IMR-90 (cell line): ENCODE data around the gene NEU1. TPM values are rescaled to one million over a fixed set of nuclear protein-coding genes. Genes with fewer than 3 reads are reported as not detected.

Source experiments
- ATAC-seq: fragments of 200-7000 bp; cut with Tn5 transposase; 2 replicates; pipeline ENCODE4 v1.9.1; 2020; ENCODE audit warnings: low read depth, mild to moderate bottlenecking, moderate library complexity
- BruUV-seq: library from RNA; stranded (reverse); fragments of 400-500 nt; replicated peaks from 2 replicates; lab custom pipeline; 2021; lab: Mats Ljungman, UMichigan
- CTCF ChIA-PET: fragments of 300-600 bp; formaldehyde crosslinking; extraction: SDS; loops from one replicate; lab custom pipeline; 2021; ENCODE audit warnings: antibody characterized with exemption; lab: Yijun Ruan, JAX
- POLR2A ChIA-PET: fragments of 300-600 bp; sonication (Branson Sonifier 250); formaldehyde crosslinking; loops from one replicate; lab custom pipeline; 2022; ENCODE audit warnings: antibody characterized with exemption; ENCODE audit not compliant: unreplicated experiment; lab: Charles Lee
- DNase-seq: peaks from one replicate; pipeline ENCODE4 v3.0.0; 2013
- H2AFZ ChIP-seq: replicated peaks from 2 replicates; pipeline ENCODE3; 2013; ENCODE audit warnings: low read length, mild to moderate bottlenecking; ENCODE audit not compliant: poor library complexity
- H2AK5ac ChIP-seq: 2 replicates; pipeline ENCODE4 v1.6.1; 2013; ENCODE audit warnings: low read depth, low read length, inconsistent platforms
- H2AK9ac ChIP-seq: replicated peaks from 2 replicates; pipeline ENCODE3; 2013; ENCODE audit warnings: mild to moderate bottlenecking, low read depth, low read length, moderate library complexity; ENCODE audit not compliant: poor library complexity
- H2BK120ac ChIP-seq: 2 replicates; pipeline ENCODE4 v1.6.1; 2013; ENCODE audit warnings: low read depth, low read length, inconsistent platforms
- H2BK15ac ChIP-seq: 3 replicates; pipeline ENCODE4 v1.6.1; 2013; ENCODE audit warnings: low read depth, low read length, inconsistent platforms
- H2BK20ac ChIP-seq: 2 replicates; pipeline ENCODE4 v1.6.1; 2013; ENCODE audit warnings: low read depth, mild to moderate bottlenecking, inconsistent platforms, low read length, moderate library complexity
- H2BK5ac ChIP-seq: 2 replicates; pipeline ENCODE4 v1.6.1; 2013; ENCODE audit warnings: mild to moderate bottlenecking, low read depth, low read length, inconsistent platforms; ENCODE audit not compliant: poor library complexity, severe bottlenecking
- H3K14ac ChIP-seq: replicated peaks from 2 replicates; pipeline ENCODE4 v1.6.1; 2013; ENCODE audit warnings: low read depth, low read length, inconsistent platforms
- H3K18ac ChIP-seq: 2 replicates; pipeline ENCODE4 v1.6.1; 2013; ENCODE audit warnings: low read depth, low read length, control low read depth
- H3K23ac ChIP-seq: 2 replicates; pipeline ENCODE4 v1.6.1; 2013; ENCODE audit warnings: low read depth, low read length, inconsistent platforms
- H3K27ac ChIP-seq: 2 replicates; pipeline ENCODE4 v1.5.1; 2013; ENCODE audit warnings: mild to moderate bottlenecking, control low read depth, low read length; ENCODE audit not compliant: insufficient read depth
- H3K27me3 ChIP-seq: 2 replicates; pipeline ENCODE4 v1.6.1; 2013; ENCODE audit warnings: low read length; ENCODE audit not compliant: control insufficient read depth, insufficient read depth
- H3K36me3 ChIP-seq: 2 replicates; pipeline ENCODE4 v1.6.1; 2013; ENCODE audit warnings: low read length, mixed read lengths; ENCODE audit not compliant: control insufficient read depth, insufficient read depth
- H3K4ac ChIP-seq: 2 replicates; pipeline ENCODE4 v1.6.1; 2013; ENCODE audit warnings: low read depth, low read length, inconsistent platforms
- H3K4me1 ChIP-seq: 2 replicates; pipeline ENCODE4 v1.6.1; 2013; ENCODE audit warnings: low read length, mixed read lengths; ENCODE audit not compliant: control insufficient read depth, insufficient read depth
- H3K4me2 ChIP-seq: 2 replicates; pipeline ENCODE4 v1.6.1; 2013; ENCODE audit warnings: low read depth, mild to moderate bottlenecking, control low read depth, low read length, moderate library complexity
- H3K4me3 ChIP-seq: 2 replicates; pipeline ENCODE4 v1.5.1; 2013; ENCODE audit warnings: low read depth, mild to moderate bottlenecking, control low read depth, low read length, moderate library complexity; ENCODE audit not compliant: insufficient read depth
- H3K56ac ChIP-seq: 2 replicates; pipeline ENCODE4 v1.6.1; 2013; ENCODE audit warnings: low read length, inconsistent platforms; ENCODE audit not compliant: insufficient read depth; ENCODE audit errors: extremely low read depth
- H3K79me1 ChIP-seq, 2 experiments: 2 replicates each; pipeline ENCODE4 v1.6.1; 2013; ENCODE audit warnings: low read length in 2 of 2, inconsistent platforms in 1 of 2, low read depth in 1 of 2
- H3K9ac ChIP-seq: 2 replicates; pipeline ENCODE4 v1.6.1; 2013; ENCODE audit warnings: low read depth, low read length, control low read depth
- H3K9me1 ChIP-seq: 2 replicates; pipeline ENCODE4 v1.6.1; 2013; ENCODE audit warnings: low read length, inconsistent platforms; ENCODE audit not compliant: insufficient read depth
- H3K9me3 ChIP-seq: 2 replicates; pipeline ENCODE4 v1.6.1; 2013; ENCODE audit warnings: low read length; ENCODE audit not compliant: control insufficient read depth, insufficient read depth
- H4K20me1 ChIP-seq: 2 replicates; pipeline ENCODE4 v1.6.1; 2013; ENCODE audit warnings: low read length, inconsistent platforms; ENCODE audit not compliant: insufficient read depth
- H4K5ac ChIP-seq: 2 replicates; pipeline ENCODE4 v1.6.1; 2013; ENCODE audit warnings: mild to moderate bottlenecking, low read depth, low read length, control low read depth
- H4K8ac ChIP-seq, 2 experiments: 2 replicates each; pipeline ENCODE4 v1.6.1; 2013; ENCODE audit warnings: low read depth in 2 of 2, low read length in 2 of 2, control low read depth in 1 of 2, inconsistent platforms in 1 of 2
- H4K91ac ChIP-seq: 2 replicates; pipeline ENCODE4 v1.6.1; 2013; ENCODE audit warnings: low read depth, low read length, inconsistent platforms; ENCODE audit not compliant: insufficient read depth
- BHLHE40 ChIP-seq: fragments of 150-350 bp; IDR thresholded peaks from 2 replicates; pipeline ENCODE4 v1.6.1; 2016; ENCODE audit warnings: mild to moderate bottlenecking, low read depth, low read length
- CEBPB ChIP-seq: IDR thresholded peaks from 2 replicates; pipeline ENCODE4 v1.6.1; 2012; ENCODE audit warnings: low read depth, low read length, improper control_type of control experiment
- CHD1 ChIP-seq: IDR thresholded peaks from 2 replicates; pipeline ENCODE4 v1.6.1; 2012; ENCODE audit warnings: low read depth, low read length, improper control_type of control experiment
- ELK1 ChIP-seq: fragments of 150-350 bp; IDR thresholded peaks from 2 replicates; pipeline ENCODE4 v1.6.1; 2016; ENCODE audit warnings: low read depth, mild to moderate bottlenecking, low read length, moderate library complexity, borderline replicate concordance
- FOS ChIP-seq: fragments of 150-350 bp; IDR thresholded peaks from 2 replicates; pipeline ENCODE4 v1.6.1; 2016; ENCODE audit warnings: low read depth, low read length
- MAFK ChIP-seq: IDR thresholded peaks from 2 replicates; pipeline ENCODE4 v1.6.1; 2012; ENCODE audit warnings: low read depth, low read length, improper control_type of control experiment
- MAZ ChIP-seq: IDR thresholded peaks from 2 replicates; pipeline ENCODE4 v1.6.1; 2012; ENCODE audit warnings: low read depth, mild to moderate bottlenecking, low read length, improper control_type of control experiment, moderate library complexity, borderline replicate concordance
- MXI1 ChIP-seq: IDR thresholded peaks from 2 replicates; pipeline ENCODE4 v1.6.1; 2012; ENCODE audit warnings: low read depth, mild to moderate bottlenecking, low read length, moderate library complexity, borderline replicate concordance
- NFE2L2 ChIP-seq: fragments of 150-350 bp; IDR thresholded peaks from 2 replicates; pipeline ENCODE4 v1.6.1; 2016; ENCODE audit warnings: low read depth, mild to moderate bottlenecking, low read length
- POLR2A ChIP-seq: IDR thresholded peaks from 2 replicates; pipeline ENCODE4 v1.6.1; 2012; ENCODE audit warnings: mild to moderate bottlenecking, low read depth, low read length
- RAD21 ChIP-seq: IDR thresholded peaks from 2 replicates; pipeline ENCODE4 v1.6.1; 2012; ENCODE audit warnings: low read length, improper control_type of control experiment
- RCOR1 ChIP-seq: IDR thresholded peaks from 2 replicates; pipeline ENCODE4 v1.6.1; 2012; ENCODE audit warnings: mild to moderate bottlenecking, low read length, improper control_type of control experiment; ENCODE audit not compliant: insufficient replicate concordance
- RFX5 ChIP-seq: IDR thresholded peaks from 2 replicates; pipeline ENCODE4 v1.8.0; 2012; ENCODE audit warnings: low read depth, mild to moderate bottlenecking, low read length, moderate library complexity
- SMC3 ChIP-seq: fragments of 150-350 bp; IDR thresholded peaks from 2 replicates; pipeline ENCODE4 v1.6.1; 2016; ENCODE audit warnings: low read depth, mild to moderate bottlenecking, antibody characterized with exemption, low read length, moderate library complexity
- USF2 ChIP-seq: fragments of 150-350 bp; IDR thresholded peaks from 2 replicates; pipeline ENCODE4 v1.6.1; 2017; ENCODE audit warnings: mild to moderate bottlenecking, antibody characterized with exemption, low read length, low read depth
- WGBS, 2 experiments: methylation state at CpG; one replicate each; pipeline versions ENCODE4 v1.1.5 to v1.1.7; 2013; ENCODE audit warnings: missing lambda C conversion rate in 2 of 2; ENCODE audit not compliant: insufficient read length in 1 of 2; ENCODE audit errors: extremely low coverage in 2 of 2; 5-methylcytosine and 5-hydroxymethylcytosine counted together
- dilution Hi-C: fragments of 300-500 bp; cut with HindIII; formaldehyde crosslinking; loops from one replicate; pipeline ENCODE4 v1.14.3; 2018; ENCODE audit warnings: low sequenced_read_pairs; ENCODE audit not compliant: unreplicated experiment
- in situ Hi-C: fragments of 300-500 bp; cut with MboI; formaldehyde crosslinking; loops from 3 replicates; pipeline ENCODE4 v1.14.3; 2019; ENCODE audit warnings: low sequenced_read_pairs, inconsistent platforms, mixed read lengths
- intact Hi-C: fragments of 100-400 bp; cut with micrococcal nuclease; formaldehyde crosslinking; loops from 2 replicates; pipeline ENCODE4 v1.10.0; 2022
- polyA plus RNA-seq, 3 experiments: library from polyadenylated mRNA; depleted of rRNA; stranded (reverse); fragments of >200 nt; gene quantifications; 2 replicates each; pipeline ENCODE4 v1.2.3, GENCODE V29; 2012; ENCODE audit warnings: low replicate concordance in 1 of 3
- total RNA-seq: library from RNA; depleted of rRNA; stranded (reverse); fragments of >200 nt; gene quantifications from 2 replicates; pipeline ENCODE4 v1.2.3, GENCODE V29; 2012
- TF ChIP-seq, protein P1 (sequence below): conservative IDR thresholded peaks from 2 replicates; pipeline ENCODE4 v1.5.1; 2012; ENCODE audit warnings: mild to moderate bottlenecking, low read depth, low read length, improper control_type of control experiment

Gene NEU1
- total and polyA plus RNA-seq, 2 of the 4 experiments (the other 2 are of a cell fraction): 28.5 to 36.2 TPM

- dilution Hi-C loops: no loop called here
These were observed 13.3 kb upstream of the NEU1 start for GRCh38 chr6:31875877-31876276.

More at GRCh38 chr6:31875877-31876276, 13.3 kb upstream of the NEU1 start:
- Histone ChIP-seq H3K27ac (no peak overlapping the region), H4K91ac (no peak overlapping the region; the same call in 1 of the 2 replicates), H3K4me3 (no peak overlapping the region), H3K4ac (no peak overlapping the region), H2AFZ (no peak overlapping the region), H3K18ac (no peak overlapping the region), H2BK120ac (no peak overlapping the region), H3K4me2 (no peak overlapping the region), H3K4me1 (peaks cover 12% of the 10 kb centered on the region), H3K9me1 (no peaks in the 10 kb centered on the region), H2AK9ac (no peak overlapping the region), H2BK15ac (no peak overlapping the region), H4K8ac (no peak overlapping the region), H3K27me3 (no peaks in the 10 kb centered on the region), H3K79me1 (no peaks in the 10 kb centered on the region), H3K56ac (no peak overlapping the region), H2BK20ac (no peak overlapping the region), H2BK5ac (no peak overlapping the region), H4K5ac (no peak overlapping the region), H3K9ac (no peak overlapping the region), H3K36me3 (peaks cover 15% of the 10 kb centered on the region), H2AK5ac (no peak overlapping the region; the same call in 1 of the 2 replicates), H3K23ac (no peak overlapping the region), H3K9me3 (no peaks in the 10 kb centered on the region), H4K20me1 (no peaks in the 10 kb centered on the region), H3K14ac (no peak overlapping the region)
- BruUV-seq: no TSS peak
- DNase-seq: no peak
- POLR2A ChIA-PET: no interaction called here
- no peak for ATAC-seq
- CTCF ChIA-PET: interaction anchor here (1.2 kb wide), 1 partner anchor 14 kb away, joined by 7 read pairs; no protein-coding TSS in a partner anchor
- intact Hi-C loops (no loop called here), in situ Hi-C loops (no loop called here)
- no CpG with 5 or more reads among the region's 5 CpGs for WGBS, 2 experiments
- TF ChIP-seq RFX5: no peak
- no peak for TF ChIP-seq POLR2A
- no peak for TF ChIP-seq MXI1
- no peak for TF ChIP-seq MAFK
- no peak for TF ChIP-seq CHD1
- TF ChIP-seq FOS: no peak
- no peak for TF ChIP-seq MAZ
- no peak for TF ChIP-seq RCOR1
- TF ChIP-seq RAD21: no peak
- no peak for TF ChIP-seq USF2
- TF ChIP-seq, protein P1, sequence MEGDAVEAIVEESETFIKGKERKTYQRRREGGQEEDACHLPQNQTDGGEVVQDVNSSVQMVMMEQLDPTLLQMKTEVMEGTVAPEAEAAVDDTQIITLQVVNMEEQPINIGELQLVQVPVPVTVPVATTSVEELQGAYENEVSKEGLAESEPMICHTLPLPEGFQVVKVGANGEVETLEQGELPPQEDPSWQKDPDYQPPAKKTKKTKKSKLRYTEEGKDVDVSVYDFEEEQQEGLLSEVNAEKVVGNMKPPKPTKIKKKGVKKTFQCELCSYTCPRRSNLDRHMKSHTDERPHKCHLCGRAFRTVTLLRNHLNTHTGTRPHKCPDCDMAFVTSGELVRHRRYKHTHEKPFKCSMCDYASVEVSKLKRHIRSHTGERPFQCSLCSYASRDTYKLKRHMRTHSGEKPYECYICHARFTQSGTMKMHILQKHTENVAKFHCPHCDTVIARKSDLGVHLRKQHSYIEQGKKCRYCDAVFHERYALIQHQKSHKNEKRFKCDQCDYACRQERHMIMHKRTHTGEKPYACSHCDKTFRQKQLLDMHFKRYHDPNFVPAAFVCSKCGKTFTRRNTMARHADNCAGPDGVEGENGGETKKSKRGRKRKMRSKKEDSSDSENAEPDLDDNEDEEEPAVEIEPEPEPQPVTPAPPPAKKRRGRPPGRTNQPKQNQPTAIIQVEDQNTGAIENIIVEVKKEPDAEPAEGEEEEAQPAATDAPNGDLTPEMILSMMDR: no peak
- no peak for TF ChIP-seq BHLHE40
- no peak for TF ChIP-seq NFE2L2
- TF ChIP-seq CEBPB: no peak
- TF ChIP-seq ELK1: no peak
- no peak for TF ChIP-seq SMC3
